ENCODE measurements around the gene ALDH1A1. TPM values are rescaled to one million over a fixed set of nuclear protein-coding genes. Genes with fewer than 3 reads are reported as not detected.

ALDH1A1 gene
- total and polyA plus RNA-seq, 4 donors, result 107 to 243 (median 177) TPM

- Histone ChIP-seq H3K36me3 (ENCODE audit: control insufficient read depth in 1 of 2, insufficient read depth in 2 of 2, low read length in 1 of 2) (no peaks in the 10 kb centered on the region), H3K4me3 (ENCODE audit: low read length in 2 of 2) (peak overlapping the region; percentile 43 to 94), H3K4me1 (ENCODE audit: control insufficient read depth in 1 of 2, insufficient read depth in 2 of 2, low read length in 2 of 2) (peaks cover 2 to 4% of the 10 kb centered on the region in 2 donors), H3K27ac (ENCODE audit: low read depth in 1 of 2, low read length in 2 of 2) (peak overlapping the region in 1 of 2 donors; percentile 87), H3K9me3 (ENCODE audit: control insufficient read depth, low read length) (no peaks in the 10 kb centered on the region), H3K27me3 (ENCODE audit: control insufficient read depth in 1 of 2, insufficient read depth in 2 of 2, low read length in 1 of 2) (no peaks in the 10 kb centered on the region)
- intact Hi-C loops (cut with DNase I), result loop anchor here (5.0 to 10.0 kb wide), 3 partner anchors 62 to 132 kb away; no protein-coding TSS in a partner anchor
- no peak for DNase-seq
- WGBS, 2 donors, result 23 to 39% methylated on average over 7 of the region's 7 CpGs
- no peak for ATAC-seq (ENCODE audit: low FRiP score)
Observed at GRCh38 chr9:72949918-72950325, 2.9 kb downstream of the ALDH1A1 start.

GRCh38 chr9:72949244-72949582, 3.6 kb downstream of the ALDH1A1 start:
- H3K27ac ChIP-seq (ENCODE audit: low read depth in 1 of 2, low read length in 2 of 2), result peak overlapping the region; percentile 64 to 87
- no peaks in the 10 kb centered on the region for H3K27me3 ChIP-seq (ENCODE audit: control insufficient read depth in 1 of 2, insufficient read depth in 2 of 2, low read length in 1 of 2)
- intact Hi-C loops (cut with DNase I), result loop anchor here in 1 of 2 donors (5.0 to 10.0 kb wide), 2 partner anchors 74 to 133 kb away; no protein-coding TSS in a partner anchor
- peaks cover 2 to 4% of the 10 kb centered on the region in 2 donors for H3K4me1 ChIP-seq (ENCODE audit: control insufficient read depth in 1 of 2, insufficient read depth in 2 of 2, low read length in 2 of 2)
- no peaks in the 10 kb centered on the region for H3K9me3 ChIP-seq (ENCODE audit: control insufficient read depth, low read length)
- no peak for ATAC-seq (ENCODE audit: low FRiP score)
- 53 to 58% methylated on average over 1 of the region's 1 CpG for WGBS, 2 donors
- H3K4me3 ChIP-seq (ENCODE audit: low read length in 2 of 2), result peak overlapping the region; percentile 44 to 76
- DNase-seq, result no peak
- H3K36me3 ChIP-seq (ENCODE audit: control insufficient read depth in 1 of 2, insufficient read depth in 2 of 2, low read length in 1 of 2), result no peaks in the 10 kb centered on the region

GRCh38 chr9:72948575-72949243, 4.1 kb downstream of the ALDH1A1 start:
- DNase-seq (no peak), ATAC-seq (ENCODE audit: low FRiP score) (no peak)
- WGBS, 2 donors, result 6 to 21% methylated on average over 6 of the region's 6 CpGs
- Histone ChIP-seq H3K4me3 (ENCODE audit: low read length in 2 of 2) (peak overlapping the region; percentile 44 to 76), H3K9me3 (ENCODE audit: control insufficient read depth, low read length) (no peaks in the 10 kb centered on the region), H3K27me3 (ENCODE audit: control insufficient read depth in 1 of 2, insufficient read depth in 2 of 2, low read length in 1 of 2) (no peaks in the 10 kb centered on the region), H3K27ac (ENCODE audit: low read depth in 1 of 2, low read length in 2 of 2) (peak overlapping the region; percentile 71 to 87), H3K36me3 (ENCODE audit: control insufficient read depth in 1 of 2, insufficient read depth in 2 of 2, low read length in 1 of 2) (no peaks in the 10 kb centered on the region), H3K4me1 (ENCODE audit: control insufficient read depth in 1 of 2, insufficient read depth in 2 of 2, low read length in 2 of 2) (peaks cover 2 to 4% of the 10 kb centered on the region in 2 donors)
- intact Hi-C loops (cut with DNase I), result loop anchor here in 1 of 2 donors (5.0 to 10.0 kb wide), 2 partner anchors 74 to 134 kb away; no protein-coding TSS in a partner anchor

- intact Hi-C loops (cut with DNase I), result loop anchor here in 1 of 2 donors (5.0 to 10.0 kb wide), 2 partner anchors 73 to 134 kb away; no protein-coding TSS in a partner anchor
- no peak for DNase-seq
Observed at GRCh38 chr9:72947984-72948465, 4.8 kb downstream of the ALDH1A1 start.

GRCh38 chr9:72946821-72947220, 6.0 kb downstream of the ALDH1A1 start:
- Histone ChIP-seq H3K4me3 (ENCODE audit: low read length in 2 of 2) (no peak overlapping the region), H3K27me3 (ENCODE audit: control insufficient read depth in 1 of 2, insufficient read depth in 2 of 2, low read length in 1 of 2) (no peaks in the 10 kb centered on the region), H3K4me1 (ENCODE audit: control insufficient read depth in 1 of 2, insufficient read depth in 2 of 2, low read length in 2 of 2) (peaks cover 3 to 5% of the 10 kb centered on the region in 2 donors), H3K9me3 (ENCODE audit: control insufficient read depth, low read length) (no peaks in the 10 kb centered on the region), H3K36me3 (ENCODE audit: control insufficient read depth in 1 of 2, insufficient read depth in 2 of 2, low read length in 1 of 2) (no peaks in the 10 kb centered on the region), H3K27ac (ENCODE audit: low read depth in 1 of 2, low read length in 2 of 2) (peak overlapping the region in 1 of 2 donors; percentile 43)
- intact Hi-C loops (cut with DNase I), result loop anchor here in 1 of 2 donors (5.0 to 10.0 kb wide), 2 partner anchors 72 to 135 kb away; no protein-coding TSS in a partner anchor
- DNase-seq (no peak), ATAC-seq (ENCODE audit: low FRiP score) (no peak)

More at GRCh38 chr9:72947984-72948465, 4.8 kb downstream of the ALDH1A1 start:
- Histone ChIP-seq H3K36me3 (ENCODE audit: control insufficient read depth in 1 of 2, insufficient read depth in 2 of 2, low read length in 1 of 2) (no peaks in the 10 kb centered on the region), H3K4me1 (ENCODE audit: control insufficient read depth in 1 of 2, insufficient read depth in 2 of 2, low read length in 2 of 2) (peaks cover 2 to 3% of the 10 kb centered on the region in 2 donors), H3K27ac (ENCODE audit: low read depth in 1 of 2, low read length in 2 of 2) (peak overlapping the region; percentile 71 to 87), H3K27me3 (ENCODE audit: control insufficient read depth in 1 of 2, insufficient read depth in 2 of 2, low read length in 1 of 2) (no peaks in the 10 kb centered on the region), H3K9me3 (ENCODE audit: control insufficient read depth, low read length) (no peaks in the 10 kb centered on the region), H3K4me3 (ENCODE audit: low read length in 2 of 2) (peak overlapping the region; percentile 44 to 72)
- 16 to 28% methylated on average over 3 of the region's 3 CpGs for WGBS, 2 donors
- no peak for ATAC-seq (ENCODE audit: low FRiP score)

GRCh38 chr9:72946318-72946717, 6.5 kb downstream of the ALDH1A1 start:
- WGBS, 2 donors, result 52 to 61% methylated on average over 3 of the region's 3 CpGs

GRCh38 chr9:72945391-72945790, 7.5 kb downstream of the ALDH1A1 start:
- H3K36me3 ChIP-seq (ENCODE audit: control insufficient read depth in 1 of 2, insufficient read depth in 2 of 2, low read length in 1 of 2), result no peaks in the 10 kb centered on the region
- intact Hi-C loops (cut with DNase I), result loop anchor here in 1 of 2 donors (5.0 to 10.0 kb wide), 2 partner anchors 71 to 137 kb away; no protein-coding TSS in a partner anchor
- H3K27me3 ChIP-seq (ENCODE audit: control insufficient read depth in 1 of 2, insufficient read depth in 2 of 2, low read length in 1 of 2), result no peaks in the 10 kb centered on the region
- peak overlapping the region; percentile 3 to 26 for H3K4me3 ChIP-seq (ENCODE audit: low read length in 2 of 2)
- ATAC-seq (ENCODE audit: low FRiP score), result no peak
- DNase-seq, result no peak
- peak overlapping the region in 1 of 2 donors; percentile 67 for H3K27ac ChIP-seq (ENCODE audit: low read depth in 1 of 2, low read length in 2 of 2)
- WGBS, 2 donors, result 44% methylated on average over 3 of the region's 3 CpGs
- H3K4me1 ChIP-seq (ENCODE audit: control insufficient read depth in 1 of 2, insufficient read depth in 2 of 2, low read length in 2 of 2), result peaks cover 3 to 5% of the 10 kb centered on the region in 2 donors
- no peaks in the 10 kb centered on the region for H3K9me3 ChIP-seq (ENCODE audit: control insufficient read depth, low read length)

More at GRCh38 chr9:72946318-72946717, 6.5 kb downstream of the ALDH1A1 start:
- H3K4me1 ChIP-seq (ENCODE audit: control insufficient read depth in 1 of 2, insufficient read depth in 2 of 2, low read length in 2 of 2), result peaks cover 3 to 5% of the 10 kb centered on the region in 2 donors
- H3K27me3 ChIP-seq (ENCODE audit: control insufficient read depth in 1 of 2, insufficient read depth in 2 of 2, low read length in 1 of 2), result no peaks in the 10 kb centered on the region
- intact Hi-C loops (cut with DNase I), result loop anchor here in 1 of 2 donors (5.0 to 10.0 kb wide), 2 partner anchors 72 to 136 kb away; no protein-coding TSS in a partner anchor
- no peaks in the 10 kb centered on the region for H3K36me3 ChIP-seq (ENCODE audit: control insufficient read depth in 1 of 2, insufficient read depth in 2 of 2, low read length in 1 of 2)
- no peak overlapping the region for H3K4me3 ChIP-seq (ENCODE audit: low read length in 2 of 2)
- ATAC-seq (ENCODE audit: low FRiP score) (no peak), DNase-seq (no peak)
- peak overlapping the region in 1 of 2 donors; percentile 57 for H3K27ac ChIP-seq (ENCODE audit: low read depth in 1 of 2, low read length in 2 of 2)
- H3K9me3 ChIP-seq (ENCODE audit: control insufficient read depth, low read length), result no peaks in the 10 kb centered on the region

- no peaks in the 10 kb centered on the region for H3K9me3 ChIP-seq (ENCODE audit: control insufficient read depth, low read length)
- H3K36me3 ChIP-seq (ENCODE audit: control insufficient read depth in 1 of 2, insufficient read depth in 2 of 2, low read length in 1 of 2), result no peaks in the 10 kb centered on the region
- peaks cover 3 to 5% of the 10 kb centered on the region in 2 donors for H3K4me1 ChIP-seq (ENCODE audit: control insufficient read depth in 1 of 2, insufficient read depth in 2 of 2, low read length in 2 of 2)
- no peaks in the 10 kb centered on the region for H3K27me3 ChIP-seq (ENCODE audit: control insufficient read depth in 1 of 2, insufficient read depth in 2 of 2, low read length in 1 of 2)
- 74 to 85% methylated on average over 2 of the region's 2 CpGs for WGBS, 2 donors
- no peak overlapping the region for H3K27ac ChIP-seq (ENCODE audit: low read depth in 1 of 2, low read length in 2 of 2)
- peak overlapping the region in 1 of 2 donors; percentile 14 for H3K4me3 ChIP-seq (ENCODE audit: low read length in 2 of 2)
- no peak for ATAC-seq (ENCODE audit: low FRiP score)
- intact Hi-C loops (cut with DNase I), result loop anchor here in 1 of 2 donors (10.0 kb wide), 1 partner anchor 69 kb away; no protein-coding TSS in a partner anchor
- no peak for DNase-seq
Observed at GRCh38 chr9:72943844-72944462, 8.9 kb downstream of the ALDH1A1 start.
